D721Med (cell line): ENCODE measurements around the gene PRADC1.

Source experiments
- DNase-seq: peaks from one replicate; pipeline ENCODE4 v3.0.0; 2011; ENCODE audit warnings: low spot score; ENCODE audit not compliant: insufficient read length
- FAIRE-seq: peaks from 2 replicates; lab custom pipeline; 2011; peaks lifted over from hg19 to GRCh38; lab: Jason Lieb, UNC
- TF ChIP-seq, protein P1 (sequence below): IDR thresholded peaks from 2 replicates; pipeline ENCODE4 v1.5.1; 2012; ENCODE audit warnings: mild to moderate bottlenecking, control low read depth; ENCODE audit not compliant: insufficient read depth; ENCODE audit errors: missing control alignments

Gene PRADC1

DNA sequence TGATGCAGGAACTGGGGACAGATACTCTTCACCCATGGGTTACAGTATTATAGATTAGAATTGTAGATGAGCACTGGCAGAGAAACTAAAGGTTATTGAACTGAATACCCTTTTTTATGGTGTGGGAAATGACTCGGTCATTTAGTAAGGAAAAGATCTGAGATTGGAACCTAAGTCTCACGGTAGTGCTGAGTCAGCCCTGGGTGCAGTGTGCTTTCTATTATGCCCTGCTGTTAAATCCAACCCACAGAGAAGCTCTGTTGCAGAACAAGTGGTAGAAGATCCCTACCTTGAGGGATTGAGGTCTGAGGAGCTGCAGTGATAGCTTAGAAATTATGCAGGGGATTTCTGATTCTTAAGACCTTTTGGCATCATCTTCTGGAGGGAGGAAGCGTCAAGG, 13.8 kb upstream of the PRADC1 start:
- TF ChIP-seq, protein P1, sequence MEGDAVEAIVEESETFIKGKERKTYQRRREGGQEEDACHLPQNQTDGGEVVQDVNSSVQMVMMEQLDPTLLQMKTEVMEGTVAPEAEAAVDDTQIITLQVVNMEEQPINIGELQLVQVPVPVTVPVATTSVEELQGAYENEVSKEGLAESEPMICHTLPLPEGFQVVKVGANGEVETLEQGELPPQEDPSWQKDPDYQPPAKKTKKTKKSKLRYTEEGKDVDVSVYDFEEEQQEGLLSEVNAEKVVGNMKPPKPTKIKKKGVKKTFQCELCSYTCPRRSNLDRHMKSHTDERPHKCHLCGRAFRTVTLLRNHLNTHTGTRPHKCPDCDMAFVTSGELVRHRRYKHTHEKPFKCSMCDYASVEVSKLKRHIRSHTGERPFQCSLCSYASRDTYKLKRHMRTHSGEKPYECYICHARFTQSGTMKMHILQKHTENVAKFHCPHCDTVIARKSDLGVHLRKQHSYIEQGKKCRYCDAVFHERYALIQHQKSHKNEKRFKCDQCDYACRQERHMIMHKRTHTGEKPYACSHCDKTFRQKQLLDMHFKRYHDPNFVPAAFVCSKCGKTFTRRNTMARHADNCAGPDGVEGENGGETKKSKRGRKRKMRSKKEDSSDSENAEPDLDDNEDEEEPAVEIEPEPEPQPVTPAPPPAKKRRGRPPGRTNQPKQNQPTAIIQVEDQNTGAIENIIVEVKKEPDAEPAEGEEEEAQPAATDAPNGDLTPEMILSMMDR: no peak
- no peak for DNase-seq
- FAIRE-seq: no peak

DNA sequence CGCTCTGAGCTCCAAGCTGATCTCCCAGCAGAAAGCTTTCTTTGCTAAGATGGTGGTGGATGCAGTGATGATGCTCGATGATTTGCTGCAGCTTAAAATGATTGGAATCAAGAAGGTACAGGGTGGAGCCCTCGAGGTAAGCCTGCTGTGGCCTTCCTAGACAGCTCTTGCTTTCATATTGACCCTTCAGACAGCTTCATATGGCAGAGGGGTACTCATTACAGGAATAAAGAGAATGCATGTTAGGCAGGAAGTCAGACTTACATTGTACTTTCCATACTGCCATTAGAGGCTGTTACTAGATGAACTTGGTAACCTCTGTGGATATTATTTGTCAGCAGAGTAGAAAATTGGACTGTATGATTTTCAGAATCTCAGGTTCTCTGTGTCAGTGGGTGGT, 11.5 kb upstream of the PRADC1 start:
- FAIRE-seq (no peak), DNase-seq (no peak)
- TF ChIP-seq, protein P1: no peak

DNA sequence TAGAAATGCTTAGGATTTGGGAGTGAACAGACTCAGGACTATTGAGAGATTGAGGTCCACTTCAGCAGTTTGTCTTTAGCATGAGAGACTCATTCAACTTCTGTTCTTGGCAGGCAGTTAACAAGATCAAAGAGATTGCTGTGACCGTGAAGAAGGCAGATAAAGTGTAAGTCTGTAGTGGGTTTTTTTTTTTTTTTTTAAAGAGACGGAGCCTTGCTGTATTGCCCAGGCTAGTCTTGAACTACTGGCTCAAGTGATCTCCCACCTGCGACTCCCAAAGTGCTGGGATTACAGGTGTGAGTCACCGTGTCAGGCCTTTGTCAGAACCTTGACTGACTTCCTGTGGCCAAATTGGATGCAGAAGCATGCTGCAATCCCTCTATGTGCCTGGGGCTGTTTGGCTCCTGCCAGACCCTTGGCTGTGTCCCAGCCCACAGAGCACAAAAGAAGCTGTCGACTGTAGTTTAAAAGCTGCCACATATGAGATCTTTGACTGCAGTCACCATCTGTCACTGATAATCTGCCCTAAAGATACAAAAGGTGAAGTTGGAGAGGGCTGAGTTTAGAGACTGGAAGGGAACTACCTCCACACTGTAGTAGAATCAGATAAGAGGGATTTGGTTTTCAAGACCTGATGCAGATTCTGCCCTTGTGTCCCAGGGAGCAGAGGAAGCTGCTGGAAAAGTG, 11.0 kb upstream of the PRADC1 start:
- DNase-seq: no peak
- FAIRE-seq: no peak
- TF ChIP-seq, protein P1: no peak

DNA sequence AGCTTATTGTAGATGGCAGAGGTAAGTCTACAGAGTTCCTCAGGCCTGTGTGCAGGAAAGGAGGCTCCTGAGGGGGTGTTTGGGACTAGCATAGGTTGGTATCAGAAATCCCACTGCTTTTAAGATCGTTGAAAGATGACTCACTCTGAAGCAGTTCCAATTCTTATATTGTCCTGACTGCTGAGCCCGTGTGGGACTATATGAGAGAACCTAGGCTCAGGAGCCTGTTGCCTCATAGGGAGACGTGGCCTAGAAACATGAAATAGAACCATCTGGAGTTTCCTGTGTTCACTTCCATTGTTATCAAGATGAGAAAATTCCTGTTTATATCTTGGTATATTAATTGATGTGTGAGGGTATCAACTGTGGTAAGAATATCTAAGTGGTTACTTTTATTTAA, 6.7 kb upstream of the PRADC1 start:
- TF ChIP-seq, protein P1: no peak
- no peak for DNase-seq
- no peak for FAIRE-seq

DNA sequence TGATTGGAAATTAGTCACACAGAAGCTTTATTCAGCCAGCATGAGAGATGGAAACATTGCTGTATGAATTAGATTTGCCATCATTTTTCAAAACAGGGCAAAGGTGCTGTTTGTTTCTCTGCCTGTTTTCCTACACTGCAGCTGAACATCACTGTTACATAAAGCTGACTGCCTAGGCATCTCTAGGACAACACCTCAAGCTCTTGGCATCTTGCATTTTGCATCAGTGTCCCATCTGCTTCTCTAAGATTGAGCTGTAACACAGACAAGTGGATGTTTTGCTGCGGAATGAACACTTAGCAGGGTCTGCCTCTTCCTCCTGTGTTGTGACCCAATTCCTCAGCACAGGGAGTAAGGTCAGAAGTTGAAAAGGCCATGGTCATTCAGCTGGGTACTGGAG, 5.9 kb upstream of the PRADC1 start:
- DNase-seq (no peak), FAIRE-seq (no peak)
- TF ChIP-seq, protein P1: no peak

DNA sequence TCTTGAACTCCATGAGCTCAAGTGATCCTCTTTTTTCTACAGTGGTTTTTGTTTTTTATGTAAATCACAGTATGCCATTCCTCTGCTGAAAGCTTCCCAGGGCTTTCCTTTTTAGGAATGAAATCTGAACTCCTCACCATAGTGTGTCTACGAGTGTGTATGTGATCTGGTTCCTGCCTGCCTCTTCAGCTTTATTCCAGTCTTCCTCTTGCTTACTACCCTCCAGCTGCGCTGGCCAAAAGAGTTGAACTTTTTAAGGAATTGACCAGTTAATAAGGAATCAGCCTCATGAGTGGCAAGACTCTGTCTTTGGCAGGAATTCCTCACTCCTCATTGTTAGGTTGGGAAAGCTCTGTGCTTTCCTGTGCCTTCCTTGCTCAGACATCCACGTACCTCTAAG, 5.1 kb upstream of the PRADC1 start:
- FAIRE-seq (no peak), DNase-seq (no peak)
- TF ChIP-seq, protein P1: no peak

DNA sequence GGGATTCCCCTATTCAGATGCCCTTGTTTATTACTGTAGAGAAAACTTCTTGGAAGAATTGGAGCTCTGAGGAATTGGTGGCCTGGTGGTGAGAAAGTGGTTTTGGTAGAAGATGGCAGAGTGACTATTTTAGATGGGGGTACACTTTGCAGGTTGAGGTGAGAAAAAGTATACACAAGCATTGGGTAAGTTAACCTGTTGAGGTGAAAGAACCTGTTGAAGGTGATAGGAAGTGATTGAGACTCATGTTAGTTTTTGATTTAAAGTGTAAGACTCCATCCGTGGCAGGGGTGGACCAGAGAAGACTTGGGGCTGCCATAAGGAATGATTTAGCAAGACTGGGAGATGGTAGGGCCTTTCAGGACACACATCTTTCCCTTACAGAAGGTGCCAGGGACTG, 4.1 kb upstream of the PRADC1 start:
- DNase-seq: no peak
- TF ChIP-seq, protein P1: no peak
- no peak for FAIRE-seq
